ENCODE data around the gene CD4. TPM values are rescaled to one million over a fixed set of nuclear protein-coding genes. Genes with fewer than 3 reads are reported as not detected.

CD4 gene
- total and polyA plus RNA-seq, 4 donors: 15.9 to 44.8 (median 32.0) TPM

GRCh38 chr12:6813363-6813762 is 24.0 kb downstream of the CD4 start:
- DNase-seq (ENCODE audit: low spot score): no peak
- Histone ChIP-seq H3K4me3 (ENCODE audit: low read depth in 1 of 3, low read length in 3 of 3) (no peak overlapping the region), H3K27me3 (ENCODE audit: control insufficient read depth in 4 of 4, insufficient read depth in 4 of 4, low read length in 3 of 4) (no peaks in the 10 kb centered on the region), H3K9ac (ENCODE audit: low read depth in 1 of 2, low read length in 2 of 2) (no peak overlapping the region), H3K4me1 (ENCODE audit: control insufficient read depth in 4 of 4, insufficient read depth in 4 of 4, low read length in 3 of 4) (peaks cover 0 to 8% (median 4%) of the 10 kb centered on the region in 4 donors), H3K27ac (ENCODE audit: low read depth in 1 of 2, low read length in 2 of 2) (no peak overlapping the region), H3K9me3 (ENCODE audit: control insufficient read depth in 4 of 4, low read length in 3 of 4) (no peaks in the 10 kb centered on the region), H3K36me3 (ENCODE audit: control insufficient read depth in 4 of 4, insufficient read depth in 3 of 4, low read depth in 1 of 4, low read length in 3 of 4) (no peaks in the 10 kb centered on the region)
- TF ChIP-seq TAF1 (conservative IDR thresholded peaks at IDR 0.05) (no peak), YY1 (IDR thresholded peaks at IDR 0.05) (no peak), JUND (IDR thresholded peaks at IDR 0.05) (no peak), RAD21 (IDR thresholded peaks at IDR 0.05) (no peak), RXRA (IDR thresholded peaks at IDR 0.05) (no peak), ZBTB33 (IDR thresholded peaks at IDR 0.05) (no peak)
- TF ChIP-seq, protein P1, sequence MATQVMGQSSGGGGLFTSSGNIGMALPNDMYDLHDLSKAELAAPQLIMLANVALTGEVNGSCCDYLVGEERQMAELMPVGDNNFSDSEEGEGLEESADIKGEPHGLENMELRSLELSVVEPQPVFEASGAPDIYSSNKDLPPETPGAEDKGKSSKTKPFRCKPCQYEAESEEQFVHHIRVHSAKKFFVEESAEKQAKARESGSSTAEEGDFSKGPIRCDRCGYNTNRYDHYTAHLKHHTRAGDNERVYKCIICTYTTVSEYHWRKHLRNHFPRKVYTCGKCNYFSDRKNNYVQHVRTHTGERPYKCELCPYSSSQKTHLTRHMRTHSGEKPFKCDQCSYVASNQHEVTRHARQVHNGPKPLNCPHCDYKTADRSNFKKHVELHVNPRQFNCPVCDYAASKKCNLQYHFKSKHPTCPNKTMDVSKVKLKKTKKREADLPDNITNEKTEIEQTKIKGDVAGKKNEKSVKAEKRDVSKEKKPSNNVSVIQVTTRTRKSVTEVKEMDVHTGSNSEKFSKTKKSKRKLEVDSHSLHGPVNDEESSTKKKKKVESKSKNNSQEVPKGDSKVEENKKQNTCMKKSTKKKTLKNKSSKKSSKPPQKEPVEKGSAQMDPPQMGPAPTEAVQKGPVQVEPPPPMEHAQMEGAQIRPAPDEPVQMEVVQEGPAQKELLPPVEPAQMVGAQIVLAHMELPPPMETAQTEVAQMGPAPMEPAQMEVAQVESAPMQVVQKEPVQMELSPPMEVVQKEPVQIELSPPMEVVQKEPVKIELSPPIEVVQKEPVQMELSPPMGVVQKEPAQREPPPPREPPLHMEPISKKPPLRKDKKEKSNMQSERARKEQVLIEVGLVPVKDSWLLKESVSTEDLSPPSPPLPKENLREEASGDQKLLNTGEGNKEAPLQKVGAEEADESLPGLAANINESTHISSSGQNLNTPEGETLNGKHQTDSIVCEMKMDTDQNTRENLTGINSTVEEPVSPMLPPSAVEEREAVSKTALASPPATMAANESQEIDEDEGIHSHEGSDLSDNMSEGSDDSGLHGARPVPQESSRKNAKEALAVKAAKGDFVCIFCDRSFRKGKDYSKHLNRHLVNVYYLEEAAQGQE (IDR thresholded peaks at IDR 0.05): no peak
- WGBS: 79% methylated on average over 4 of the region's 4 CpGs

DNA sequence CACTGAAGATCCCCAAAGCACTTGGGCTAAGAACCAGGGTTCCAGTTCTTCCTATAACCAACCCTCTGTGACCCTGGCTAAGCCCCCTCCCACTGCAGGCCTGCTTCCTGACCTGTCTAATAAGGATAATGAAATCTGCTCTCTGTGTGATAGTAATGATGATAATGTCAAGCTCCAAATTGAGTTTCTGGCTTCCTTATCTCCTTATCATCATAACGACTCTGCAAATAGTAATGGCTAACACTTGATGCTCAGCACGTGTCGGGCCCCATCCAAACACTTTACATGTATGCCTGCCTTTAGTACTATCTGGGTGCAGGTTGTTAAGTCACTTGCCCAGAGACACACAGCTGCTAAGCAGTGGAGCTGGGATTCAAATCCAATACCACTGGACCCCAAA is 27.3 kb downstream of the CD4 start:
- Histone ChIP-seq H3K36me3 (ENCODE audit: control insufficient read depth in 4 of 4, insufficient read depth in 3 of 4, low read depth in 1 of 4, low read length in 3 of 4) (no peaks in the 10 kb centered on the region), H3K27me3 (ENCODE audit: control insufficient read depth in 4 of 4, insufficient read depth in 4 of 4, low read length in 3 of 4) (no peaks in the 10 kb centered on the region), H3K4me1 (ENCODE audit: control insufficient read depth in 4 of 4, insufficient read depth in 4 of 4, low read length in 3 of 4) (peaks cover 0 to 33% (median 25%) of the 10 kb centered on the region in 4 donors), H3K27ac (ENCODE audit: low read depth in 1 of 2, low read length in 2 of 2) (no peak overlapping the region), H3K9ac (ENCODE audit: low read depth in 1 of 2, low read length in 2 of 2) (no peak overlapping the region), H3K4me3 (ENCODE audit: low read depth in 1 of 3, low read length in 3 of 3) (no peak overlapping the region), H3K9me3 (ENCODE audit: control insufficient read depth in 4 of 4, low read length in 3 of 4) (no peaks in the 10 kb centered on the region)
- TF ChIP-seq NR2F2 (IDR thresholded peaks at IDR 0.05): no peak
- TF ChIP-seq RAD21 (IDR thresholded peaks at IDR 0.05): no peak
- TF ChIP-seq ATF3 (IDR thresholded peaks at IDR 0.05): no peak
- TF ChIP-seq YY1 (IDR thresholded peaks at IDR 0.05): no peak
- TF ChIP-seq, protein P2, sequence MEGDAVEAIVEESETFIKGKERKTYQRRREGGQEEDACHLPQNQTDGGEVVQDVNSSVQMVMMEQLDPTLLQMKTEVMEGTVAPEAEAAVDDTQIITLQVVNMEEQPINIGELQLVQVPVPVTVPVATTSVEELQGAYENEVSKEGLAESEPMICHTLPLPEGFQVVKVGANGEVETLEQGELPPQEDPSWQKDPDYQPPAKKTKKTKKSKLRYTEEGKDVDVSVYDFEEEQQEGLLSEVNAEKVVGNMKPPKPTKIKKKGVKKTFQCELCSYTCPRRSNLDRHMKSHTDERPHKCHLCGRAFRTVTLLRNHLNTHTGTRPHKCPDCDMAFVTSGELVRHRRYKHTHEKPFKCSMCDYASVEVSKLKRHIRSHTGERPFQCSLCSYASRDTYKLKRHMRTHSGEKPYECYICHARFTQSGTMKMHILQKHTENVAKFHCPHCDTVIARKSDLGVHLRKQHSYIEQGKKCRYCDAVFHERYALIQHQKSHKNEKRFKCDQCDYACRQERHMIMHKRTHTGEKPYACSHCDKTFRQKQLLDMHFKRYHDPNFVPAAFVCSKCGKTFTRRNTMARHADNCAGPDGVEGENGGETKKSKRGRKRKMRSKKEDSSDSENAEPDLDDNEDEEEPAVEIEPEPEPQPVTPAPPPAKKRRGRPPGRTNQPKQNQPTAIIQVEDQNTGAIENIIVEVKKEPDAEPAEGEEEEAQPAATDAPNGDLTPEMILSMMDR (IDR thresholded peaks at IDR 0.05; ENCODE audit: low read depth, low read length, missing input control): no peak
- TF ChIP-seq FOXA1 (IDR thresholded peaks at IDR 0.05): no peak
- no peak for TF ChIP-seq EGR1 (IDR thresholded peaks at IDR 0.05; ENCODE audit: low read depth in 2 of 2)
- TF ChIP-seq, protein P1 (IDR thresholded peaks at IDR 0.05): no peak
- no peak for DNase-seq (ENCODE audit: low spot score)
- 78% methylated on average over 3 of the region's 3 CpGs for WGBS

Measured in liver (tissue), 9 donors.